ENCODE results near the gene TAB3.
A peak's percentile ranks its signal among the peaks of the same experiment; 100 is the strongest.
"Not testable (repeated sequence)": the region's sequence is repeated elsewhere in the genome, so short reads cannot be mapped to it uniquely, and the experiment has no call there.

Gene TAB3

GRCh38 chrX:30814978-30815377 lies 74.1 kb downstream of the TAB3 start:
- H3K4me3 ChIP-seq (ENCODE audit: low read depth, low read length): no peak overlapping the region
- DNase-seq (ENCODE audit: low read depth): no peak
- TF ChIP-seq, protein P1, sequence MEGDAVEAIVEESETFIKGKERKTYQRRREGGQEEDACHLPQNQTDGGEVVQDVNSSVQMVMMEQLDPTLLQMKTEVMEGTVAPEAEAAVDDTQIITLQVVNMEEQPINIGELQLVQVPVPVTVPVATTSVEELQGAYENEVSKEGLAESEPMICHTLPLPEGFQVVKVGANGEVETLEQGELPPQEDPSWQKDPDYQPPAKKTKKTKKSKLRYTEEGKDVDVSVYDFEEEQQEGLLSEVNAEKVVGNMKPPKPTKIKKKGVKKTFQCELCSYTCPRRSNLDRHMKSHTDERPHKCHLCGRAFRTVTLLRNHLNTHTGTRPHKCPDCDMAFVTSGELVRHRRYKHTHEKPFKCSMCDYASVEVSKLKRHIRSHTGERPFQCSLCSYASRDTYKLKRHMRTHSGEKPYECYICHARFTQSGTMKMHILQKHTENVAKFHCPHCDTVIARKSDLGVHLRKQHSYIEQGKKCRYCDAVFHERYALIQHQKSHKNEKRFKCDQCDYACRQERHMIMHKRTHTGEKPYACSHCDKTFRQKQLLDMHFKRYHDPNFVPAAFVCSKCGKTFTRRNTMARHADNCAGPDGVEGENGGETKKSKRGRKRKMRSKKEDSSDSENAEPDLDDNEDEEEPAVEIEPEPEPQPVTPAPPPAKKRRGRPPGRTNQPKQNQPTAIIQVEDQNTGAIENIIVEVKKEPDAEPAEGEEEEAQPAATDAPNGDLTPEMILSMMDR (IDR thresholded peaks at IDR 0.05; ENCODE audit: insufficient read depth, low read depth, low read length, missing control alignments): no peak

- TF ChIP-seq, protein P1 (IDR thresholded peaks at IDR 0.05; ENCODE audit: insufficient read depth, low read depth, low read length, missing control alignments): no peak
- peak; percentile 17 for DNase-seq (ENCODE audit: low read depth)
- H3K4me3 ChIP-seq (ENCODE audit: low read depth, low read length): no peak overlapping the region
These were observed 76.7 kb downstream of the TAB3 start for GRCh38 chrX:30812326-30812725.

DNA sequence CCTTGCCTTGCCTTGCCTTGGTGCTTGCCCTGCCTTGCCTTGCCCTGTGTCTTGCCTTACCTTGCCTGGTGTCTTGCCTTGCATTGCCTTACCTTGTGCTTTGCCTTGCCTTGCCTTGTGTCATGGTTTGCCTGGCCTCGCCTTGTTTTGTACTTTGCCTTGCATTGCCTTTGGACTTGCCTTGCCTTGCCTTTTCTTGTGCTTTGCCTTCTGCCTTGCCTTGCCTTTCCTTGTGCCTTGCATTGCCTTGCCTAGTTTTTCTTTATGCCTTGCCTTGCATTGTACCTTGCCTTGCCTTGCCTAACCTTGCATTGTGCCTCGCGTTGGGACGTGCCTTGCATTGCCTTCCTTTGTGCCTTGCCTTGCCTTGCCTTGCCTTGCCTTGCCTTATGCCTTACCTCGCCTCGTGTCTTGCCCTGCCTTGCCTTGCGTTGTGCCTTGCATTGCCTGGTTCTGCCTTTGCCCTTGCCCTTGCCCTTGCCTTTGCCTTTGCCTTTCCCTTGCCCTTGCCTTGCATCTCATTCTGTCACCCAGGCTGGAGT lies 82.8 kb downstream of the TAB3 start:
- no peak for DNase-seq (ENCODE audit: low read depth)
- H3K4me3 ChIP-seq (ENCODE audit: low read depth, low read length): no peak overlapping the region
- TF ChIP-seq, protein P1 (IDR thresholded peaks at IDR 0.05; ENCODE audit: insufficient read depth, low read depth, low read length, missing control alignments): no peak

GRCh38 chrX:30804462-30804861 lies 84.6 kb downstream of the TAB3 start:
- TF ChIP-seq, protein P1 (IDR thresholded peaks at IDR 0.05; ENCODE audit: insufficient read depth, low read depth, low read length, missing control alignments): no peak
- no peak overlapping the region for H3K4me3 ChIP-seq (ENCODE audit: low read depth, low read length)
- no peak for DNase-seq (ENCODE audit: low read depth)

- DNase-seq (ENCODE audit: low read depth): no peak
- TF ChIP-seq, protein P1 (IDR thresholded peaks at IDR 0.05; ENCODE audit: insufficient read depth, low read depth, low read length, missing control alignments): no peak
- H3K4me3 ChIP-seq (ENCODE audit: low read depth, low read length): no peak overlapping the region
These were observed 88.2 kb downstream of the TAB3 start for GRCh38 chrX:30800901-30801300.

DNA sequence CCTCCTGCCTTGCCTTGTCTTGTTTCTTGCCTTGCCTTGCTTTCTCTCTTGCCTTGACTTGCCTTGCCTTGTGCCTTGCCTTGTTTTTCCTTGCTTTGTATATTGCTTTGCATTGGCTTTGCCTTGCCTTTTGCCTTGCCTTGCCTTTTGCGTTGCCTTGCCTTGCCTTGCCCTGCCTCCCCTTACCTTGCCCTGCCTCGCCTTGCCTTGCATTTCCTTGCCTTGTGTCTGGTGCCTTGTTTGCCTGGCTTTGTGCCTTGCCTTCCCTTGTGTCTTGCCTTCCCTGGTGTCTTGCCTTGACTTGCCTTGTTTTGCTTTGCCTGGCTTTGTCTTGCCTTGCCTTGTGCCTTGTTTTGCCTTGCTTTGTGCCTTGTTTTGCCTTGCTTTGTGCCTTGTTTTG lies 89.7 kb downstream of the TAB3 start:
- no peak overlapping the region for H3K4me3 ChIP-seq (ENCODE audit: low read depth, low read length)
- no peak for DNase-seq (ENCODE audit: low read depth)
- TF ChIP-seq, protein P1 (IDR thresholded peaks at IDR 0.05; ENCODE audit: insufficient read depth, low read depth, low read length, missing control alignments): no peak

GRCh38 chrX:30798810-30799209 lies 90.2 kb downstream of the TAB3 start:
- H3K4me3 ChIP-seq (ENCODE audit: low read depth, low read length): no peak overlapping the region
- TF ChIP-seq, protein P1 (IDR thresholded peaks at IDR 0.05; ENCODE audit: insufficient read depth, low read depth, low read length, missing control alignments): no peak
- no peak for DNase-seq (ENCODE audit: low read depth)

- not testable (repeated sequence) for DNase-seq (ENCODE audit: low read depth); H3K4me3 ChIP-seq (ENCODE audit: low read depth, low read length)
These were observed 91.8 kb downstream of the TAB3 start for GRCh38 chrX:30797301-30797700.
